HUES6 (cell line): ENCODE measurements around the gene KRT17.

ENCODE experiments used
- H3K27ac ChIP-seq: 2 replicates; pipeline ENCODE4 v1.7.0; 2013; ENCODE audit warnings: low read depth, mild to moderate bottlenecking, low read length, inconsistent platforms
- H3K27me3 ChIP-seq: 2 replicates; pipeline ENCODE4 v1.6.1; 2013; ENCODE audit warnings: low read length; ENCODE audit not compliant: control insufficient read depth, insufficient read depth
- H3K36me3 ChIP-seq: 2 replicates; pipeline ENCODE4 v1.6.1; 2013; ENCODE audit warnings: low read length; ENCODE audit not compliant: control insufficient read depth, insufficient read depth
- H3K4me1 ChIP-seq: 2 replicates; pipeline ENCODE4 v1.6.1; 2013; ENCODE audit warnings: low read length; ENCODE audit not compliant: control insufficient read depth, insufficient read depth
- H3K4me3 ChIP-seq: 2 replicates; pipeline ENCODE4 v1.5.1; 2013; ENCODE audit warnings: low read depth, low read length
- H3K9ac ChIP-seq: one replicate; pipeline ENCODE4 v1.6.1; 2013; ENCODE audit warnings: mild to moderate bottlenecking, low read length
- H3K9me3 ChIP-seq: 2 replicates; pipeline ENCODE4 v1.6.1; 2013; ENCODE audit warnings: low read depth, low read length; ENCODE audit not compliant: control insufficient read depth, insufficient read depth

The KRT17 gene

GRCh38 chr17:41653421-41653820 lies 29.0 kb upstream of the KRT17 start:
- H3K27ac ChIP-seq = no peak overlapping the region
- no peak overlapping the region for H3K9ac ChIP-seq
- H3K27me3 ChIP-seq = peaks cover 1% of the 10 kb centered on the region; the same call in 1 of the 2 replicates
- no peak overlapping the region for H3K4me3 ChIP-seq
- H3K9me3 ChIP-seq = no peaks in the 10 kb centered on the region
- H3K36me3 ChIP-seq = no peaks in the 10 kb centered on the region
- H3K4me1 ChIP-seq = peaks cover 22% of the 10 kb centered on the region

- Histone ChIP-seq H3K4me3 (no peak overlapping the region), H3K27ac (no peak overlapping the region), H3K36me3 (no peaks in the 10 kb centered on the region), H3K27me3 (peaks cover 2% of the 10 kb centered on the region; the same call in 1 of the 2 replicates), H3K9me3 (no peaks in the 10 kb centered on the region), H3K4me1 (peaks cover 29% of the 10 kb centered on the region), H3K9ac (no peak overlapping the region)
These were observed 28.1 kb upstream of the KRT17 start for GRCh38 chr17:41652461-41652970.

DNA sequence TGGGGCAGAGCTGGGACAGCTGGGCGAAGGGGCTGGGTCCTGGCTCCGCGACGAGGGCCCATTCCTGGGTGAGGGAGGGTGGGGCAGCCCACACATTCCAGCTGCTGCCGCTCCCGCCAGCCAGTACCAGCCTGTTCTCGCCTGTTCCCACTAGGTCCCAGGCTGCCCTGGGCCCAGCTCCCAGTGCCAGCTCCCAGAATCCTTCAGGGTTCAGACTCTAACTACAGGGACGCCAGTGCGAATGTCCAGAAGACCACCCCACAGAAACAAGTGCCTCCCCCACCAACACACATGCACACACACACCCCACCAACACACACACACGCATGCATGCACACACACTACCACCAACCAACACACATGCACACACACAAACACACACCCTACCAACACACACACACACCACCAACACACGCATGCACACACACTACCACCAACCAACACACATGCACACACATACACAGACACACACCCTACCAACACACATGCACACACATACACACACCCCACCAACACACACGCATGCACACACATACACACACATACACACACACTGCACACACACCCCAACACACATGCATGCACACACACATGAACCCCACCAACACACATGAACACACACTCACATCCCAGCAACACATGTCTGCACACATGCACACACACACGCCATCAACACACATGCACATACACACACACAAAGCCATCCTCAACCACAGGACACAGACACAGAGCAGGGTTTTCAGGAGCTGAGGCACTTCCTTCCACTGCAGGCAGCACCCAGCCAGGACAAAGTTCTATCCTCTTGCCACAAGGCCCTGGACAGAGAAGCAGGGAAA lies 27.5 kb upstream of the KRT17 start:
- no peak overlapping the region for H3K27ac ChIP-seq
- H3K36me3 ChIP-seq = no peaks in the 10 kb centered on the region
- H3K27me3 ChIP-seq = peaks cover 2% of the 10 kb centered on the region; the same call in 1 of the 2 replicates
- no peak overlapping the region for H3K4me3 ChIP-seq
- no peak overlapping the region for H3K9ac ChIP-seq
- H3K9me3 ChIP-seq = no peaks in the 10 kb centered on the region
- peaks cover 31% of the 10 kb centered on the region for H3K4me1 ChIP-seq

- H3K4me3 ChIP-seq = no peak overlapping the region
- peaks cover 2% of the 10 kb centered on the region; the same call in 1 of the 2 replicates for H3K27me3 ChIP-seq
- H3K4me1 ChIP-seq = peaks cover 28% of the 10 kb centered on the region
- H3K27ac ChIP-seq = no peak overlapping the region
- H3K36me3 ChIP-seq = no peaks in the 10 kb centered on the region
- H3K9me3 ChIP-seq = no peaks in the 10 kb centered on the region
- H3K9ac ChIP-seq = no peak overlapping the region
These were observed 26.6 kb upstream of the KRT17 start for GRCh38 chr17:41650794-41651624.

DNA sequence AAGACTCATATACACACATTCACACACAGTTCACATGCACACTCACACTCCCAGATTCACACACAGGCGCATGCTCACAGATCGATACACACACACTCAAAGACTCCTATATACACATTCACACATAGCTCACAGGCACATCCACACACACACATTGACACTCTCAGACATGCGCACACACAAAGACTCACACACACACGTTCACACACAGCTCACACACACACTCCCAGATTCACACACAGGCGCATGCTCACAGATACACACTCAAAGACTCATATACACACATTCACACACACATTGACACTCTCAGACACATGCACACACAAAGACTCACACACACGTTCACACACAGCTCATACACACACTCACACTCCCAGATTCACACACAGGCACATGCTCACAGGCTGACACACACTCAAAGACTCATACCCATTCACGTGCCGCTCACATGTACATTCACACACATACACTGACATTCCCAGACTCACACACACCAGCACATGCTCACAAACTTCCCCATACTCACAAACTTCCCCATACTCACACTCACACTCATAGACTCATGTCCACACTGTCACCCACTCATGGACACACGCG lies 25.6 kb upstream of the KRT17 start:
- no peak overlapping the region for H3K9ac ChIP-seq
- no peak overlapping the region for H3K4me3 ChIP-seq
- H3K27me3 ChIP-seq = peaks cover 2% of the 10 kb centered on the region; the same call in 1 of the 2 replicates
- no peaks in the 10 kb centered on the region for H3K9me3 ChIP-seq
- no peaks in the 10 kb centered on the region for H3K36me3 ChIP-seq
- no peak overlapping the region for H3K27ac ChIP-seq
- H3K4me1 ChIP-seq = peaks cover 23% of the 10 kb centered on the region

GRCh38 chr17:41648411-41649195 lies 24.2 kb upstream of the KRT17 start:
- no peak overlapping the region for H3K27ac ChIP-seq
- no peaks in the 10 kb centered on the region for H3K36me3 ChIP-seq
- H3K9me3 ChIP-seq = no peaks in the 10 kb centered on the region
- H3K9ac ChIP-seq = peak overlapping the region; percentile 38
- peaks cover 18% of the 10 kb centered on the region for H3K4me1 ChIP-seq
- H3K27me3 ChIP-seq = peaks cover 2% of the 10 kb centered on the region; the same call in 1 of the 2 replicates
- peak overlapping the region; percentile 75 for H3K4me3 ChIP-seq

DNA sequence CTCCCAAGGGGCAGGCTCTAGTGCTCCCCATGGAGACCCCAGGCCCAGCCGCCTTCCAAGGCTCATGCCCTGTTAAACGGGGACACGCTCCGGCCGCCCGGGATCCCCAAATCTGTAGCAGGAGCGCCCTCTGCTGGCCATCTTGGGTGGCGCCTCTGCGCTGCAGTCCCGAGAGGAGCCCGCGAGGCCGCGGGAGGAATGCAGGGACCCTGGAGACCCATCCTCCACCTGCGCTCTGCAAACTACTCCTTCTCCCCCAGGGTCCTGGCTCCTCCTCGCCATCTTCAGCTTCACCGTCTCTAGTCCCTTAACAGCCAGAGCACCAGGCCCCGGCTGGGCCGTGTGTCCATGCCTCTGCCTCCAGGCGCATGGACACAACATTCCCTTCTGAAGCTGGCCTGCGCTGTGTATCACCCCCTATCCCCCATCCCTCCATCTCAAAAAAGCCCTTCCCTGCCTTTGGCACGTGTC lies 23.6 kb upstream of the KRT17 start:
- H3K4me3 ChIP-seq = peak overlapping the region; percentile 75
- H3K27me3 ChIP-seq = peaks cover 2% of the 10 kb centered on the region; the same call in 1 of the 2 replicates
- H3K9me3 ChIP-seq = no peaks in the 10 kb centered on the region
- H3K9ac ChIP-seq = no peak overlapping the region
- H3K27ac ChIP-seq = no peak overlapping the region
- peaks cover 17% of the 10 kb centered on the region for H3K4me1 ChIP-seq
- no peaks in the 10 kb centered on the region for H3K36me3 ChIP-seq

- H3K4me3 ChIP-seq = no peak overlapping the region
- H3K9ac ChIP-seq = no peak overlapping the region
These were observed 22.9 kb upstream of the KRT17 start for GRCh38 chr17:41647038-41647813.

GRCh38 chr17:41642252-41643156 lies 18.1 kb upstream of the KRT17 start:
- Histone ChIP-seq H3K36me3 (no peaks in the 10 kb centered on the region), H3K4me1 (peaks cover 9% of the 10 kb centered on the region; the same call in 1 of the 2 replicates), H3K4me3 (no peak overlapping the region), H3K27ac (no peak overlapping the region), H3K27me3 (no peaks in the 10 kb centered on the region), H3K9ac (no peak overlapping the region), H3K9me3 (no peaks in the 10 kb centered on the region)

More at GRCh38 chr17:41647038-41647813, 22.9 kb upstream of the KRT17 start:
- Histone ChIP-seq H3K36me3 (no peaks in the 10 kb centered on the region), H3K27ac (no peak overlapping the region), H3K4me1 (peaks cover 17% of the 10 kb centered on the region), H3K27me3 (peaks cover 2% of the 10 kb centered on the region; the same call in 1 of the 2 replicates), H3K9me3 (no peaks in the 10 kb centered on the region)
